Activated T-helper 1 cell treated with anti-CD3 and anti-CD28 coated beads, Interleukin-2, amount 50 U/mL, for 16 hours (primary cell): Measurements from ENCODE around the gene LNX2.

ENCODE experiments used
- DNase-seq, 2 donors: peaks; one replicate each; pipeline ENCODE4 v3.0.0-alpha.2; 2020; ENCODE audit warnings: low read depth in 1 of 2, low spot score in 1 of 2

Gene LNX2

DNA sequence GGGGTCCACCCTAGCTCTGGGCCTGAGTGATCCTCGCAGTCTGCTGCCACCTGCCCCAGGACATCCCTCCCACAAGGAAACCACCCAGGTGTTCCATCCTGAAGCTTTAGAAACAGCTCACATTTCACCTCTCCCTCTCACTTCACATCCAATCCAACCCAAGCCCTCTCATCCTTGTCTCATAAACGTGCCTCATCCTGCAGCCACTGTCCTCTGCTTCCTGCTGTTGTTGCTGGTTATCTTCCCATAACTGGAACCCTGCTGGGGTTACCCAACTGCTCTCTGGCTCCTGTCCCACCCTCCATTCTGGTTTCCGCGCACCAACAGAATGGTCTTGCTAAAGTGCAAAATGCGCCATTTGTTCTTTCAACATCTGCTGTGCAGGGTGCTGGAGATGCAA, 110.2 kb downstream of the LNX2 start:
- no peak for DNase-seq

DNA sequence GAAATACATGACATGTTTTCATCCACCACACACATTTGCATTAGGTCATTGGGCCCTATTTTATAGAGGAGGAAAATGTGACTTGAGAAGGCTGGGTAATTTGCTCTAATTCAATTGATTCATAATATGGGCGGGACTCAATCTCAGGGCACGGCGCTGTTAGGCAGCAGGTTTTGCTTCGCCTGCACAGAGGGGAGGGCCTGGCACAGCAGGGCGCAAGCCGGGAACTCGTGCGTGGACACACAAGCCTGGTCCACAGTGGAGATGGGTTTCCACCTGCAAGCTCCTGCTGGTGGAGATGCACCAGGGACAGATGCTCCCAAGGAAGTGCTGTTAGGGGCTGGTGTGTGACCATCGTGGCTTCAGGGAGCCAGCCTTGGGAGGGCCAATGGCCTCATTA, 111.5 kb downstream of the LNX2 start:
- DNase-seq = no peak

DNA sequence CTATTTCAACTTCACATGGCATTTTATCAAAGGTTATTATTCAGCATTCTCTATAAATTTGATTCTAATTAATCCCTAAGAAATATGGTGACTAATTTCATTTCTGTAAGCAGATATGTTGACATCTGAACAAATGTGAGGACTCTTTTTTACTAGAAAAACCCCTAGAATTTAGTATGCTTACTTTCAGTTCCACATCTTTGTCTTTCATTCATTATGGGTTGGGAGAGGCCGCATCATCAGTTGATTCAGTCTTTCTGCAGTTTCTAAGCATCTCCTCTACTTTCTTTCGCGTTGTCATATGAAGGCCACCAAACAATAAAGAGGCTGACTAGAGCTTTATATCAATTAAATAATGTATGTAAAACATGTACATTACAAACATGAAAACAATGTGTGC, 114.5 kb downstream of the LNX2 start:
- no peak for DNase-seq

DNA sequence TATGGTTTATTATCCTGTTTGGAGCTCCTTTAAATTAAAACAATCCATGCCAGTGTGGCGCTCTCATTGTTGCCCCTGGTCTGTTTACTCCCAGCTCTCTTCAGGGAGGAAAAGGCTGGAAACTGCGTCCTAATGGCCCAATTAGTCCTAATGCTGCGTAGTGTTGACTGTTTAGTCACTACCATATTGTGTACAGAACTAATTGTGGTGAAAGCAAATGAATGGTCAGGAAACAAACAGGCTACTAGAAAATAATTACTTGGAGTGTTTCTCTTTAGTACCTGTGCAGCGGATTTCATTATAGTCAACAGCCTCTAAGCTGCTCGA, 115.5 kb downstream of the LNX2 start:
- no peak for DNase-seq

DNA sequence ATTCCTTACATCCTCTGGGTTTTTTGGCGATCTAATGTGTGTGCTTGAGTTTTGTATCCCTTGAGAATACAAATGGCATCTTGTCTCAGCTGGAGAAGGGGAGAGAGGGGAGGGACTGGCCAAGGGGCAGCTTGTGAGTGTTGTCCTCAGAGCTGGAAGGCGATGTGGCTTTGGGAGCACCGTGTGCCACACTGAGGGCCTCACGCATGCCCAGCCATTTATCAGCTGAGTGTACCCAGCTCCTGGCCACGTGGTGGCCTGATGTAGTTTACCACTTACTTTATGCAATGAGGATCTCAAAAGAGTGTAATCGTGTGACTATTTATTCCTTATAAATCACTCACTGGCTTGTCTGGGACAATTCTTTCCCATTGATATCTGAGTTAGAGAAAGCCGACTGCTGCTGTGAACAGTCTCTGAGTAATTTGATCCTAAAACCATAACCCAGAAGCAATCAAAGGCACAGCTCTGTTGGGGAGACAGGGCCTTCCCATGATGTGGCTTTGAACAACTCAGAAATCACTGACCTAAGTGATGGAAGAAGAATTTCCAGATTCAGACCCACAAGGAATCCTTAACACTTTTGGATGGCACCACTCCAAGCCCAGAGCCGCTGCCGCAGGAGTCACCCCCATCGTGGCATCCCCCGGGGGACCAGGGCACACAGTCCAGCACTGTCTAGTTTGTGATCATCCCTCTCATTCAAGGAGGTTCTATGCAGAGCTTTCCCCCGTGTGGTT, 116.0 kb downstream of the LNX2 start:
- DNase-seq = no peak

DNA sequence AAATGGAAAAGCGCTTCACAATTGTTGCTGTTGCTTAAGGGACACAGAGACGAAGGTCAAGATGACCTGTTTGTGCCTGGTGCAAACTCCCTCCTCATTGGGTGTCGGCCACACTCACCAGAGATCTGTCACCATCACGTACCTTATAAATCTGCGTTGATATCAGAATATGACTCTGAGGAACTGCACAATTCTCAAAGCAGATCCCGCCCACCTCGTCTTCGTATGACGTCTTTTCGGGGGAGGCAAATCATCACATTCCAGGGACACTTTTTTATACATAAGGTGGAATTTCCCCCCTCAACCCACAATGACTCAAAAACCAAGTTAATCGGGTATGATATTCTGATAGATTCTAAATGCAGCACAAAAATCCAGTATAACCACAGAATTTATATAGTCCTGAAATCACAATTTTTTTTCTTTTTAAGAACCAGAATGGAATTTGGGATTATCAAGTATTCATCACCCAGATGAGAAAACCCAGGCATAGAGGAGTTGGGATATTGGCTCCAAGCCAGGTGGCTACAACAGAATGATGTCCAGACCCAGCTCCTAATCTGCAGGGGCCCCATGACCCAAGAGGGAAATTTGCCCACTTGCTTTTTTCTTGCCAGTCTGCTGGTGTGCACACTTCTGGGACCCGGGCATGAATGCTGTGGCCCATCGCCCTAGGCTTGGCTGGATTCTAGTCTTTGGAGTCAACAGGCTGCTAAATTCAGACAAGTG, 119.4 kb downstream of the LNX2 start:
- no peak for DNase-seq

DNA sequence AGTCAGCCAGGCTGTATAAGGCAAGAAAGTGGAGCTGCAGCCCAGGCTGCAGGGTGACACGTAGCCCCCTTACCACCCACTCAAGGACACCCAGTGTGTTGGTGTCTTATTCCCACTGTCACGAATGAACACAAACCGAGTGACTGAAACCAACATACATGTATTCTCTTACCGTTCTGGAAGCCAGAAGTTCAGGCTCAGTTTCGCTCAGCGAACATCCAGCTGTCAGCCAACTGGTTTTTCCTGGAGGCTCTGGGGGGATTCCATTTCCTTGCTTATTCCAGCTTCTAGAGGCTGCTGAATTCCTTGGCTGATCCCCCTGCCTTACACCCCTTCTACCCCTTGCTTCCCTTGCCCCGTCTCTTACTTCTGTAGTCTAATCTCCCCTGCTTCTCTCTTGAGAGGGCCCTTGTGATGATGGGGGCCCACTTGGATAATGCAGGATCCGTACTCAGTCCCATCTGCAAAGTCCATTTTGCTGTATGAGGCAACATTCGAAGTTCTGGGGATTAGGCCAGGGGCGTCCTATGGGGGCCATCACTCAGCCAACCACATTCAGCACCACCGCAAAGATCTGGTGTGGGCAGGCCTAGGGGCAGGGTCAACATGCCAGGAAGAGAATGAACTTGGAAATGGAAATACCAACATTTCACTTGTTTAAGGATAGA, 122.6 kb downstream of the LNX2 start:
- no peak for DNase-seq

DNA sequence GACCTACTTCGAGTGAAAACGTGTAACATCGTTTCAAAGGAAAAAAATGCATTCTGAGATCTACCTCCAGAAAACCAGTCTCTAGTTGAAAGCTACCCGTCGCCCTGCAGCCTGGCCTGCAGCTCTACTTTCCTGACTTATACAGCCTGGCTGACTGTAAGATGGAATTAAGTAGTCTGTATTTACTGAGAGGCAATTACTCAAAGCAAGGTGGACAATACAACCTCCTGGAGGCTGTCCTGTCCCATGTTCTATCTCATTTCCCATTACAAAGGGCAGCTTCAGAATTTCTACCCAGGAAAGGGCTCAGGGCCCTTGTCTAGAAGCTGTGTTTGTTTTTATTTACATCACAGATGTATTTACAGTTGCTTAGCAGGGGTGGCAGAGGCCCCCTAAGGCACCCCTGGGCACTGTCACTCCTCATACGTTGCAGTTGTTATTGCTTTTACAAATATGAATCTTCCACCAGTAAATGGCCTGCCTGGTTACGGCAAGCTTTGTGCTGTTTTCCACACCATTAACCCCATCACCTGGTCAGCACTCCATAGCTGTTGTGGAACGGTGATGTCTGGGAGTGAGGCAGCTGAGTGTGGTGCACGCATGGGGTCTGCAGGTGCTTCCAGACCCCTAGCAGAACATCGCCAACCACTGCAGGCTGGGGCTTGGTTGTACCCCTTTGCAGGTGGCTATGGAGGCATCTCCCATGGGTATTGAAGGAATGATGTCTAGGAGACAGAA, 123.6 kb downstream of the LNX2 start:
- no peak for DNase-seq

DNA sequence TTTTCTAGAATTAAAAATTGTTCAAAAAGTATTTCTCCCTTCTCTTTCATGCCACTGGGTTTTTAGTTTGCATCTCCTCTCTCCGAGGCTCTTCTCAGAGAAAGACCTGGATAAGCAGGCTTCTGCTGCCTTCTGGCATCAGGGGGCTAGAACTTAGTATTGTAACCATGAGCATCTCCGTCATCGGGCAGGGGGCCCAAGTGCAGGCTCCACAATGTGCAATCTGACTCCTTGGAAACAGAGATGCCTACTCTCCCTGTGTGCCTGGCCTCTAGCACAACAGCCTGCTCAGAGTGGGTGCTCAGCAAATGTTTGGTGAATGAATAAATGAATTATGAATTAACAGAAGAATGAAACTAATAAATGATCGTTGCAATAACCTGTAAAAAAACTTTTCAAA, 124.3 kb downstream of the LNX2 start:
- DNase-seq = no peak
